CD4-positive, alpha-beta T cell treated with Interleukin-6 for 4 hours (primary cell): ENCODE measurements around the gene SPACA5.
A peak's percentile ranks its signal among the peaks of the same experiment; 100 is the strongest.
"Not testable (repeated sequence)": the region's sequence is repeated elsewhere in the genome, so short reads cannot be mapped to it uniquely, and the experiment has no call there.

Source experiments
- DNase-seq: peaks from one replicate; pipeline ENCODE4 v3.0.0-alpha.2; 2020; ENCODE audit warnings: mixed read lengths

The SPACA5 gene

DNA sequence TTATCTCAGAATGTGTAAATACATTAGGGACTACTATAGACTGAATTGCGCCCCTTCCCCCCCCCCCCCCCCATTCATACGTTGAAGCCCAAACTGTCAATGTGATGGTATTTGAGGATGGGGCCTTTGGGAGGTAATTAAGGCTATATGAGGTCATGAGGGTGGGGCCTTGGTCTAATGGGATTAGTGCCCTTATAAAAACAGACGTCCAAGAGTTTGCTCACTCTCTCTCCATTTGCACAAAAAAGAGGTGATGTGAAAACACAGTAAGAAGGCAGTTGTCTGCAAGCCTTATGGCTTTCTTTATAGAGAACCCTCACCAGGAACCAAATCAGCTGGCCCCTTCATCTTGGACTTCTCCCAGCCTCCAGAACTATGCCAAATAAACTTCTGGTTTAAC lies 15.3 kb downstream of the SPACA5 start:
- no peak for DNase-seq

DNA sequence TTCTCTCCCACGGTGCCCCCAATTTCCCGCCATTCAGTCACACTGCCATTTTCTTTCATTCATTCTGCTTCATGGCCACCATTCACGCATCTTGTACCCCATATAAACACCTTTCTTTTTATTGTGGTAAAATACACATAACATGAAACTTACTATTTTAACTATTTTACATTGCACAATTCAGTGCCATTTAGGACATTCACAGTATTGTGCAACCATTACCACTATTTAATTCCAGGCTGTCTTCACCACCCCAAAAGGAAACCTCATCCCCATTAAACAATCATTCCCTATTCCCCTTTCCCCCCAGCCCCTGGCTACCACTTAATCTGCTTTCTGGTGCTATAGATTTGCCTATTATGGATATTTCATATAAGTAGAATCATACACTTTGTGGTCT lies 15.9 kb downstream of the SPACA5 start:
- DNase-seq, result no peak

DNA sequence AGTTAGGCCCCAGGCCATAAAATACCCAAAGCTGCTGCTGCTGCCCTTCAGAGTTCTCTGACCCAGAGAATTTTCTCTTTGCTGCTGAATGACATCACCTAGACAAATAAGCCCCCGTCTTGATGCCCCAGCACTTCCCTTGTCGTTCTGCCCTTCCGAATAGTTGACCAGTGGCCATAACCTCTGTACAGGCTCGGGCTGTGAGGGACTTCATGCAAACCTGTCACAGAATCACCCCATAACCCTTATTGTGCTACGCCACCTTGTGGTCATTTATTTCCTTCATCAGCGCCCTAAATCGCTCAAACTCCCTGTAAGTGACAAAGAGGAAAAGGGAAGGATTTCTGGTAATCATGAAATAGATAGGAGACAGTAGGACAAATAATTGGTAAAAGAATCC lies 18.8 kb downstream of the SPACA5 start:
- DNase-seq, result peak; percentile 50

DNA sequence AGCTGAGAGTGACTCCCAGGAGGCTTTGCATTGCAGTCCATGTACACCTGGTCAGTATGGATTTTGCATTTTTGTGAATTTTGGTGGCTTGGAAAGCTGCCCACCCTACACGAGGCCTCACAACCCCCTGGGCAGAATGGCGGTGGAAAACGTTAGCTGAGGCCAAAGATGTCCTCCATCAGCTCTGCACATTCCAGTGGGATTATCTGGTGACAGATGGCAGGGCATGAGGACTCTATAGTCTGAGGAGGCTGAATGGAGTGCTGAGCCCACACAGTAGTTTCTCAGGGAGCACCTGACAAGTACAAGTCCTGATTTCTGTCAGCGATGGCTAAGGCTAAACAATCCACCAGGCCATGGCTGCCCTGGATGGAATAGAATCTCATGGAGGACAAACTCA lies 20.8 kb downstream of the SPACA5 start:
- DNase-seq, result not testable (repeated sequence)

DNA sequence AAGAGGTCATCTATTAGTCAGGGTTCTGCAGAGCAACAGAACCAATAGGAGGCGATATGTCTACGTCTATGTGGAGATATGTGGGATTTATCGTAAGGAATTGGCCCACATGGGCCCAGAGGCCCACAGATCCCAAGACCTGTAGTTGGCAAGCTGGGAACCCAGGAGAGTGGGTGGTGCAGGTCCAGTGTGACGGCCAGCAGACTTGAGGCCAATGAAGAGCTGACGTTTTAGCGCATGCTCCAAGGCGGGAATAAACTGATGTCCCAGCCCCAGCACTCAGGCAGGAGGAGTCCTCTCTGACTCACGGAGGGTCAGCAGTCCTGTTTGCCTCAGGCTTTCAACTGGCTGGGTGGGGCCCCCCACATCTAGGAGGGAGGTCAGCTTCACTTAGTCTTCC lies 21.3 kb downstream of the SPACA5 start:
- no peak for DNase-seq

DNA sequence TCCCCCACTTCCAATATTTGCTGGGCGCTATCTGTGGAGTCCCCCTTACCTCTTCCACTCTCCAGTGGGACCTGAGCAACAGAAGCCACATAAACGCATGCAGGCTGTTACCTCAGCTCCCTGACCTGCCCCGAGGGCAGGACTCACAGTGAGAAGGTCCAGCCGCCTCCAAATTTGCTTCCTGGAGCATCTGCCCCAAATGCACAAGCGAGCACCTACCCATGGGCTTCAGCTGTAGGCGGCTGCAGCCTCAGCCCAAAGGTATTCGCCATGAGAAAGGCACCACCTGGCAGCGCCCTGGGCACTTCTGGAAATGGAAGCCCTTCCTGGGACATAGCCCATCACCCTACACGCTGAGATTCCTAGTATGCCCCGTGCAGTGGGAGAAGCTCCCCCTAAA lies 23.4 kb downstream of the SPACA5 start:
- DNase-seq, result no peak

DNA sequence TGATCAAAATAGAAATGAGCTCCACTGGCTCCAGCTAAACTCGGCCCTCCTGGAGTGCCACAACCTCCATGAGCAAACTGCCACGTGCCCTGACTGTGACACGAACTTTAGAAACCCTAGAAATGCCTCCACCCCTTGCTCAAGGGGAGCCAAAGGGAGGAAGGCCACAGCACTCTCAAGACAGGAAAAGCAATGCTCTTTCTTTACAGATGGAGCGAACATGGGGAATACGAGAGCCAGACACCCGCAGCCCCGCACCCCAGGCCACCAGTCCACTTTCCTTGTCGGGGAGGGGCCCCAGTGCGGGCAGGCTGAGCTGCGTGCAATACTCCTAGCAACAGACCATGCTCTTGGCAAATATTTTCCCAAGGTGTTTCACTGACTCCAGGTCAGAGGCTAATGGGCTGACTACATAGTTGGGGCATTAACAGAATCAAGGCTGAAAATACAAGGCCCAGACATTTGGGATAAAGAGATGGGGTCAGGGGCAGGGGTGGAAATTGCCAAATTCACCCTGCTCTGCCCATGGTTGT lies 23.9 kb downstream of the SPACA5 start:
- not testable (repeated sequence) for DNase-seq

DNA sequence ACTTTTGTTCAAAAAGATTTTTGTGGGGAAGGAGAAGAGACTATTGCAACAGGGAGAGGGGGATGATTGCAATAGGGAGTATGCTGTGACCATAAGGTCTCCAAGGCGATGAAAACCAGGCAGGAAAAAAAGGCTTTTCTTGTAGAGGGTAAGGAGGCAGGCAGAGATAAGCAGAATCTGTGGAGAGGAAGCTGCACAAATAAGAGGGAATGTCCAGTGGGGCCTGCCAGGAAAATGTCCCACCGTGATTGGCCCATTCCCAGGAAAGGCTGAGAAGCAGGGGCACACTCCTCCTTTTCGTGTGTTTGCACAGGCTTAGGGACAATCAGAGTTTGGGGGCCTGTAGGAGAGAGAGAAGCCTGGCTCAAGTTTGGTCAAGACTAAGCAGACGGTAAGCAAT lies 29.1 kb downstream of the SPACA5 start:
- DNase-seq, result no peak

DNA sequence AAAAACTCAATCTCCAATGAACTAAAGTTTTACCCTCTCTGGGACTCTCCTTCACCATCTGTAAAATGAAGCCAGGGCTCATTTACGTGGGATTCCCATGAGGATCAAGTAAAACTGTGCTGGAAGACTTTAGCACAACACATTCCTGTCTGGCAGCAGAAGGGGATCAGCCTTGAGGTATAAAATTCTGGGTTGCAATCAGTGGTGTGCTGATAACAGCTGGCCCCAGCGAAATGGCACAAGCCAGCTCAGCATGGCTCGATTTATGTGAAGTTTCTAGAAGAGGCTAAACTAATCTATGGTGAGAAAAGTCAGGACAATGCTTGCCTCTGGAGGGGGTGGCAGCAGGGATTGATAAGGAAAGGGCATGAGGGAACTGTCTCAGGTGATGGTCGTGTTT lies 36.3 kb downstream of the SPACA5 start:
- no peak for DNase-seq

DNA sequence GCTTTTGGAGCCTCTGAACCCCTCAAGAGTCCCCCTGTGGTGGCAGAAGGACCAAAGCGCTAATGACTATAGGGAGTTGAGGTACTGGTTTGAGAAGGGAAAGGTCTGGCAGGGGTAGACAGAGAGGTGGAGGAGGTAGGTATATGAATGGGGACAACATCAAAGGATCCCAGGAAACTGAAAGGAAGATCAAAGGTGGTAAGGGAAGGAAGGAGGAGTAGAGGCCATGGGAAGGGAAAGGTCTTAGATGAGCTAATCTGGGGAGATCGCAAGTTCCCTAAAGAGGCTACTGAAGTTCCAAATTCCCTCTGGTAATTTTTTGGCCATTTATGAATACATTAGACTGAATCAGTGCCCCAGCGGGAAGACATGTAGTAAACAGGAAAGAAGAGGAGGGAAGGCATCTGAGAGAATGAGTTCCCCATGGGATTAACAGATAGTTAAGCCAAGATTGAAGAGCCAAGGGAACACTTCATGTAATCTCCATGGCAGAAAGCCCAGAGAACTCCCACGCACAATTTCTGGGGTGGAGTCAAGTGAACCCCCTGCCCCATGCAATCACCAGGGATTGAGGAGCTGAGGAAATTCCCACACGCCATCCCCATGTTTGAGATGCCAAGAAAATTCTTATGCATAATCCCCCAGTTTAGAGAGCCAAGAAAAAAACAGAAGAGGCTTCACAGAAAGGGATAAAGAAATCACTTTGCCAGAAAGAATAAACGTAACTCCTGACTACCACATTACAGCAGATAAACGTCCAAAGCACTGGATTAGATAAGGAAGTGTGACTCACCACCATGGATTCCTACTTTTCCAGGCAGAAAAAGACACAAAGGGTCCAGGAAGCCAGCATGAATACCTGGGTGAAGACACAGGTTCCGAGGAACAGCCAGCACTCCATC lies 38.9 kb downstream of the SPACA5 start:
- no peak for DNase-seq

DNA sequence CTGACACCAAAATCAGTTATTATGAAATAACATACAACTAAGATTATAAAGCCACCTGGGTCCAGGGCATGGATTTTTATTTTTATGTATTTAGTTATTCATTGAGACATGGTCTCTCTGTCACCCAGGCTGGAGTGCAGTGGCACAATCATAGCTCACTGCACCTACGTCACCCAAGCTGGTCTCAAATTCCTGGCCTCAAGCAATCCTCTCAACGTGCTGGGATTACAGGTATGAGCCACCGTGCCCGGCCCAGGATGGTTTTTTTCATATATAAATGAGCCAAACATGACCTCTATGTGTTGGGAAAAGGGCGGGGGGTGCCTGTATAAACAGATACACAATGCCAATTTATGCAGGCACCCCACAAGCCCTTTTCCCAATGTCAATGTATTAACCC lies 40.1 kb downstream of the SPACA5 start:
- no peak for DNase-seq

DNA sequence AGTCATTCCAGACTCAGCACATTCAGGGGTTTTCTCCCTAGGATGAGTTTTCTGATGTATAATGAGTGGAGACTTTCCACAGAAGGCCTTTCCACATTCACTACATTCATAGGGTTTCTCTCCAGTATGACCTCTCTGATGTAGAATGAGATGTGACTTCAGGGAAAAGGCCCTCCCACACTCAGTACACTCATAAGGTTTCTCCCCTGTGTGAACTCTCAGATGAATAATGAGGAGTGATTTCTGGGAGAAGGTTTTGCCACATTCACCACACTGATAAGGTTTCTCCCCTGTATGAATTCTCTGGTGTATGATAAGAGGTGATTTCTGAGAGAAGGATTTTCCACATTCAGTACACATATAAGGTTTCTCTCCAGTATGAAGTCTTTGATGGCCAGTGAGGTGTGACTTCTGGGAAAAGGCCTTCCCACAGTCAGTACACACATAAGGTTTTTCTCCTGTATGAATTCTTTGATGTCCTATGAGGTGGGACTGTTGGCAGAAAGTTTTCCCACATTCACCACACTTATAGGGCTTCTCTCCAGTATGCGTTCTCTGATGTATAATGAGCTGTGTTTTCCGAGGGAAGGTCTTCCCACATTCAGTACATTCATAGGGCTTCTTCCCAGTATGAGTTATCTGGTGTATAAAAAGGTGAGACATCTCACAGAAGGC lies 52.0 kb downstream of the SPACA5 start:
- DNase-seq, result no peak

DNA sequence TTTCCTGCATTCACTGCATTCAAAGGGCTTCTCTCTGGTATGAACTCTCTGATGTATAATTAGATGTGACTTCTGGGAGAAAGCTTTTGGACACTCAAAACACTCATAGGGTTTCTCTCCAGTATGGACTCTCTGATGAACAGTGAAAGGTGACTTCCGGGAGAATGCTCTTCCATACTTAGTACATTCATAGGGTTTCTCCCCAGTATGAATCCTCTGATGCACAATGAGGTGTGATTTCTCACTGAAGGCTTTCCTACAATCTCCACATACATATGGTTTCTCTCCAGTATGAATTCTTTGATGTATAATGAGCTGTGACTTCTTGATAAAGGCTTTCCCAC lies 52.5 kb downstream of the SPACA5 start:
- DNase-seq, result no peak
